ENCODE measurements around the gene KITLG.

GRCh38 chr12:88604646-88605045, 24.4 kb upstream of the KITLG start:
- TF ChIP-seq POLR2AphosphoS5 (IDR thresholded peaks at IDR 0.05) (no peak), POLR2A (IDR thresholded peaks at IDR 0.05) (no peak), EP300 (IDR thresholded peaks at IDR 0.05; ENCODE audit: low read depth) (no peak)
- TF ChIP-seq, protein P1, sequence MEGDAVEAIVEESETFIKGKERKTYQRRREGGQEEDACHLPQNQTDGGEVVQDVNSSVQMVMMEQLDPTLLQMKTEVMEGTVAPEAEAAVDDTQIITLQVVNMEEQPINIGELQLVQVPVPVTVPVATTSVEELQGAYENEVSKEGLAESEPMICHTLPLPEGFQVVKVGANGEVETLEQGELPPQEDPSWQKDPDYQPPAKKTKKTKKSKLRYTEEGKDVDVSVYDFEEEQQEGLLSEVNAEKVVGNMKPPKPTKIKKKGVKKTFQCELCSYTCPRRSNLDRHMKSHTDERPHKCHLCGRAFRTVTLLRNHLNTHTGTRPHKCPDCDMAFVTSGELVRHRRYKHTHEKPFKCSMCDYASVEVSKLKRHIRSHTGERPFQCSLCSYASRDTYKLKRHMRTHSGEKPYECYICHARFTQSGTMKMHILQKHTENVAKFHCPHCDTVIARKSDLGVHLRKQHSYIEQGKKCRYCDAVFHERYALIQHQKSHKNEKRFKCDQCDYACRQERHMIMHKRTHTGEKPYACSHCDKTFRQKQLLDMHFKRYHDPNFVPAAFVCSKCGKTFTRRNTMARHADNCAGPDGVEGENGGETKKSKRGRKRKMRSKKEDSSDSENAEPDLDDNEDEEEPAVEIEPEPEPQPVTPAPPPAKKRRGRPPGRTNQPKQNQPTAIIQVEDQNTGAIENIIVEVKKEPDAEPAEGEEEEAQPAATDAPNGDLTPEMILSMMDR (IDR thresholded peaks at IDR 0.05), result no peak
